ENCODE measurements around the gene RNF145.
A peak's percentile ranks its signal among the peaks of the same experiment; 100 is the strongest.

Gene RNF145

GRCh38 chr5:159206818-159207217, 2.5 kb downstream of the RNF145 start:
- TF ChIP-seq CTCF (IDR thresholded peaks at IDR 0.05; ENCODE audit: low read length, missing control alignments): no peak
- H3K4me3 ChIP-seq (replicated peaks; ENCODE audit: low read depth, low read length): peak overlapping the region; percentile 80
- DNase-seq (ENCODE audit: low read depth): no peak

- TF ChIP-seq CTCF (IDR thresholded peaks at IDR 0.05; ENCODE audit: low read length, missing control alignments): no peak
- H3K4me3 ChIP-seq (replicated peaks; ENCODE audit: low read depth, low read length): peak overlapping the region; percentile 80
- DNase-seq (ENCODE audit: low read depth): no peak
Measured at GRCh38 chr5:159206368-159206767, 3.0 kb downstream of the RNF145 start.

DNA sequence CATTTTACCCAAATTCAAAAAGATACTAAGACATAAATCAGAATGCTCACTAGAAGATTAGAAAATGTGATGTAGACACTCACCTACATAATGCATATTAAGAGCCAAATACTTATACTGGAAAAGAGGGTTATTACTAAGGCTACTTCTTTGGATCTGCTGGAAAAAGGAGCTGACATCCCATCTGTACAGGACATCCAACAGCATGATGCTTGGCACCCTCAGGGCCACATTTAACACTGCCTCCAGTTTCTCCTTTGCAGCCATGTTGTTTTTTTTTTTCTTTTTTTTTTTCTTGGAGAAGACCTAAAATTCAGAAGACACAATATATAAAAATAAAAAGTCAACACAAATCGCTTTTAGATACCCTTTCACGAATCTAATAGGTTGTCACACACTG, 6.0 kb downstream of the RNF145 start:
- no peak overlapping the region for H3K4me3 ChIP-seq (replicated peaks; ENCODE audit: low read depth, low read length)
- no peak for DNase-seq (ENCODE audit: low read depth)
- TF ChIP-seq CTCF (IDR thresholded peaks at IDR 0.05; ENCODE audit: low read length, missing control alignments): no peak

DNA sequence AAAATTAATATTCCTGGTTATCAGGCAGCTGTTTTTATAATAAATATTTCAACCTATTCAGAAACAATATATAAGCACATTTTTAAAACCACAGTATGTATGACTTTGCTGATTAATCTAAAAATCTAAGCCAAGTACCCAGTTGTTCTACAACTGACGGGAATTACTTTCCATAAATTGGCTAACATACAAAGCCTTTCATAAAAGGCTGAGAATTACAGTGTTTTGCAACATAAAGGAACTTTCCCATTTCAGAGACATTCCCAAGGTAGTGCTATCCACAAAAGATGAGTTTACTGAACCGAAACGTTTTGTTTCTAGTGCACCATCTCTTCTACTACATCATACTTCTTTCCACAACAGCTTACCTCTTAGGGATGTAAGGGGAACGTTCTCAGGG, 7.2 kb downstream of the RNF145 start:
- TF ChIP-seq CTCF (IDR thresholded peaks at IDR 0.05; ENCODE audit: low read length, missing control alignments): no peak
- DNase-seq (ENCODE audit: low read depth): peak; percentile 45
- H3K4me3 ChIP-seq (replicated peaks; ENCODE audit: low read depth, low read length): no peak overlapping the region

GRCh38 chr5:159199780-159200179, 9.6 kb downstream of the RNF145 start:
- no peak for DNase-seq (ENCODE audit: low read depth)
- H3K4me3 ChIP-seq (replicated peaks; ENCODE audit: low read depth, low read length): no peak overlapping the region
- no peak for TF ChIP-seq CTCF (IDR thresholded peaks at IDR 0.05; ENCODE audit: low read length, missing control alignments)

DNA sequence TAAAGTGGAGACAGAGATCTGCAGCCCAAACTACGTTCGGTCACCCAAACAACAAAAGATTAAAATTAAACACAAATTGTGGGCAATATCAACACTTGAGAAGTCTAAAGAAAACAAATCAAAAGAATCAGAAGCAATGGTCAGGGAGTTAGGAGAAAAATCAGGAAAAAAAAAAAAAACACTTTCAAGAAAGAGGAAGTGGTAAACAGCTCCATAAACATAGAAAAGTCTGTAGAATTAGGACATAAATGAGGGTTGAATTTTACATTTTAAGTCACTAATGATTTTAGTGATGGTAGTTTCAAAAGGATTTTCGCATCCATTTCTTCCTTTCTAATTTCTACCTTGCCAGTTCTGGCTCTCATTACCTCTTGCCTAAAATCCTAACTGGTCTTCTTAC, 10.1 kb downstream of the RNF145 start:
- TF ChIP-seq CTCF (IDR thresholded peaks at IDR 0.05; ENCODE audit: low read length, missing control alignments): no peak
- DNase-seq (ENCODE audit: low read depth): no peak

More for the DNA sequence above, 10.1 kb downstream of the RNF145 start:
- H3K4me3 ChIP-seq (replicated peaks; ENCODE audit: low read depth, low read length): no peak overlapping the region

Data from fibroblast of pulmonary artery (primary cell).